ENCODE results near the gene YIPF2.

- TF ChIP-seq CTCF (IDR thresholded peaks at IDR 0.05; ENCODE audit: insufficient read depth, low read depth, low read length) (no peak), EZH2 (IDR thresholded peaks at IDR 0.05; ENCODE audit: insufficient read depth, low read length) (no peak)
Observed at GRCh38 chr19:10946958-10947657, 18.7 kb upstream of the YIPF2 start.

Measured in astrocyte (in vitro differentiated cells and primary cell).